Amygdala (tissue), 56 donors: ENCODE results near the gene NPC2.
A peak's percentile ranks its signal among the peaks of the same experiment; 100 is the strongest.

Experiments used
- DNase-seq, 56 donors: peaks; one replicate each; lab custom pipeline; 2025; lab: John Stamatoyannopoulos, UW

The NPC2 gene

GRCh38 chr14:74521756-74522155 lies 28.7 kb upstream of the NPC2 start:
- no peak for DNase-seq

GRCh38 chr14:74519316-74520074 lies 26.4 kb upstream of the NPC2 start:
- no peak for DNase-seq

- no peak for DNase-seq
Measured at GRCh38 chr14:74518221-74518620, 25.1 kb upstream of the NPC2 start.

- no peak for DNase-seq
Measured at GRCh38 chr14:74517731-74518130, 24.6 kb upstream of the NPC2 start.

GRCh38 chr14:74516451-74517160 lies 23.5 kb upstream of the NPC2 start:
- no peak for DNase-seq

GRCh38 chr14:74515891-74516412 lies 22.8 kb upstream of the NPC2 start:
- DNase-seq, result no peak

GRCh38 chr14:74514471-74514941 lies 21.4 kb upstream of the NPC2 start:
- DNase-seq, result peak in 5 of 56 donors; percentile 7 to 19 (median 11)

GRCh38 chr14:74511966-74512830 lies 19.1 kb upstream of the NPC2 start:
- no peak for DNase-seq

GRCh38 chr14:74510959-74511409 lies 17.9 kb upstream of the NPC2 start:
- DNase-seq, result no peak

- no peak for DNase-seq
Measured at GRCh38 chr14:74510223-74510931, 17.3 kb upstream of the NPC2 start.

GRCh38 chr14:74509587-74510222 lies 16.6 kb upstream of the NPC2 start:
- DNase-seq, result no peak

GRCh38 chr14:74508844-74509428 lies 15.8 kb upstream of the NPC2 start:
- no peak for DNase-seq

- DNase-seq, result no peak
Measured at GRCh38 chr14:74508292-74508731, 15.2 kb upstream of the NPC2 start.

- no peak for DNase-seq
Measured at GRCh38 chr14:74507840-74508239, 14.7 kb upstream of the NPC2 start.

GRCh38 chr14:74507085-74507484 lies 14.0 kb upstream of the NPC2 start:
- DNase-seq, result no peak

GRCh38 chr14:74506411-74506851 lies 13.3 kb upstream of the NPC2 start:
- no peak for DNase-seq

GRCh38 chr14:74505831-74506230 lies 12.7 kb upstream of the NPC2 start:
- no peak for DNase-seq

- DNase-seq, result no peak
Measured at GRCh38 chr14:74504874-74505720, 12.0 kb upstream of the NPC2 start.
